Tibial nerve (tissue), 4 donors: ENCODE measurements around the gene DDX10. TPM values are rescaled to one million over a fixed set of nuclear protein-coding genes. Genes with fewer than 3 reads are reported as not detected.
A peak's percentile ranks its signal among the peaks of the same experiment; 100 is the strongest.

Experiments
- DNase-seq, 2 donors: peaks; one replicate each; pipeline ENCODE4 v3.0.0-alpha.2; 2019; ENCODE audit warnings: low spot score in 2 of 2
- H3K27ac ChIP-seq, 4 donors: fragments of 200-600 bp; sonication (generic) in 3 of 4; one replicate each; pipeline ENCODE4 v1.5.1; 2017 to 2019; ENCODE audit warnings: mild to moderate bottlenecking in 1 of 4
- H3K27me3 ChIP-seq, 2 donors: fragments of 200-600 bp; sonication (generic) in 1 of 2; one replicate each; pipeline versions ENCODE4 v1.5.1 to v1.6.0; 2017 to 2019
- H3K36me3 ChIP-seq, 3 donors: fragments of 200-600 bp; sonication (generic); one replicate each; pipeline ENCODE4 v1.5.1; 2018 to 2019
- H3K4me1 ChIP-seq, 4 donors: fragments of 200-600 bp; sonication (generic) in 3 of 4; one replicate each; pipeline ENCODE4 v1.5.1; 2017 to 2019
- H3K4me3 ChIP-seq, 4 donors: fragments of 200-600 bp; sonication (generic) in 3 of 4; one replicate each; pipeline ENCODE4 v1.5.1; 2017 to 2019; ENCODE audit warnings: mild to moderate bottlenecking in 1 of 4, moderate library complexity in 1 of 4
- H3K9me3 ChIP-seq, 4 donors: fragments of 200-600 bp; sonication (generic) in 3 of 4; one replicate each; pipeline ENCODE4 v1.5.1; 2017 to 2019
- CTCF ChIP-seq, 5 experiments: fragments of 200-600 bp in 3 of 5; fragments of 450-650 bp in 2 of 5; sonication (generic) in 3 of 5; IDR thresholded peaks; one replicate each; pipeline ENCODE4 v1.5.1; 2016 to 2019; ENCODE audit warnings: antibody characterized with exemption in 5 of 5, mild to moderate bottlenecking in 3 of 5, moderate library complexity in 2 of 5
- EP300 ChIP-seq, 2 donors: sonication (generic); formaldehyde crosslinking; IDR thresholded peaks; one replicate each; pipeline ENCODE4 v1.6.1; 2017; ENCODE audit warnings: antibody characterized with exemption in 2 of 2, mild to moderate bottlenecking in 1 of 2
- POLR2A ChIP-seq, 2 donors: fragments of 450-650 bp; IDR thresholded peaks; one replicate each; pipeline ENCODE4 v1.6.1; 2017; ENCODE audit warnings: antibody characterized with exemption in 2 of 2, mild to moderate bottlenecking in 2 of 2, moderate library complexity in 2 of 2
- WGBS, 2 donors: methylation state at CpG; one replicate each; pipeline ENCODE4 v1.1.5; 2018; 5-methylcytosine and 5-hydroxymethylcytosine counted together
- total RNA-seq, 4 donors: library from RNA; depleted of rRNA; stranded (reverse); fragments of >200 nt; gene quantifications; one replicate each; pipeline ENCODE4 v1.1.0, GENCODE V29; 2016

Gene DDX10
- total RNA-seq, 4 donors from 2014 or later, result 23.1 to 94.7 (median 31.6) TPM

- DNase-seq, result no peak
- peaks cover 0 to 27% (median 5%) of the 10 kb centered on the region in 3 donors for H3K36me3 ChIP-seq
- TF ChIP-seq POLR2A (IDR thresholded peaks at IDR 0.05) (no peak), CTCF (IDR thresholded peaks at IDR 0.05) (no peak), EP300 (IDR thresholded peaks at IDR 0.05) (no peak)
- 74 to 78% methylated on average over 3 of the region's 3 CpGs for WGBS, 2 donors
- H3K27ac ChIP-seq, result no peak overlapping the region
- H3K4me3 ChIP-seq, result no peak overlapping the region
- peaks cover 0 to 5% (median 0%) of the 10 kb centered on the region in 4 donors for H3K9me3 ChIP-seq
- H3K27me3 ChIP-seq, result no peaks in the 10 kb centered on the region
- peaks cover 0 to 15% (median 0%) of the 10 kb centered on the region in 4 donors for H3K4me1 ChIP-seq
Measured at GRCh38 chr11:108727665-108728064, 62.8 kb downstream of the DDX10 start.

DNA sequence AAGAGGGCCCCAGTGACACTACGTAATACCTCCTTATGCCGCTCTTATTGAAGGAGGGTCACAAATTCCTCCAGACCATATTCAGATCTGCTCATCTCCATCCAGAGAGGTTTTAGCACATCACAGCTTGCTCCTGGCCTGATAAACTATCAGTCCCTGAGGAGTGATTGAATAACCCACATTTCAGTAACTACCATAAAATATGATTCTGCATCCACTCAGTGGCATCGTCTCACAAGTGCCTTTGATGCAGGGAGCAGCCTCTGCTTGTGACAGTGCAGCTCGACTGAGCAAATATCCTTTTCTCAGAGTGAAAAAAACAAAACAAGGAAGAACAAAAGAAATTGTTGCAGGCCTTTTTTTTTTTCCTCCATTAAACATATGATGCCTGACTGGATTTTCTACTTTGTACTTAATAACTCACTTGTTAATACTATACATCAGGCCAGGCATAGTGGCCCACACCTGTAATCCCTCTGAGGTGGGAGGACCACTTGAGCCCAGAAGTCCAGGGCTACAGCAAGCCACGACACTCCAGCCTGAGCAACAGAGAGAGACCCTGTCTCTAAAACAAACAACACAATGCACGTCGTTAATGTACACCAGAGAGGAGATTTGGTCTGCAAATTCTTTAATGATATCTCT lies 64.5 kb downstream of the DDX10 start:
- TF ChIP-seq CTCF (IDR thresholded peaks at IDR 0.05) (no peak), EP300 (IDR thresholded peaks at IDR 0.05) (no peak), POLR2A (IDR thresholded peaks at IDR 0.05) (no peak)
- Histone ChIP-seq H3K27ac (no peak overlapping the region), H3K4me3 (no peak overlapping the region), H3K4me1 (peaks cover 0 to 27% (median 4%) of the 10 kb centered on the region in 4 donors), H3K36me3 (peaks cover 0 to 13% (median 0%) of the 10 kb centered on the region in 3 donors), H3K9me3 (peaks cover 0 to 5% (median 0%) of the 10 kb centered on the region in 4 donors), H3K27me3 (no peaks in the 10 kb centered on the region)
- WGBS, 2 donors, result 80 to 91% methylated on average over 7 of the region's 7 CpGs
- DNase-seq, result no peak

DNA sequence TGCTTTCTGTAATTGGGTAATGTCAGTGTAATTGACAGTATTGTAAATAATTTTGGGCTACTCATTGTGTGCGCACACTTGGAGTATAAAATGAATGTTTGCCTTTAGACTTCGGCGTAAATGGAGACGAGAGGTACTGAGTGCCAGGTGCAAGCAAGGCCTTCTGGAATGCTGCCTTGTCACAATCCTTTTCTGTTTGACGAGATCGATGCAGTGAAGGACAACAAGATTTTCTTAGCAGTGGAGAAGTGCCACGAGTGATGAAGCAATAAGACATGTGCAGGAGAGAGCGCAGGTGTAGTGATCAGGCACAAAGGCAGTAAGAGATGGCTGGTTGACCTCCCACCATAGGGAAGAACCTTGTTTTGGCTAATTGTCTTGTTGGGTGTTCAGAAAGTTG lies 67.5 kb downstream of the DDX10 start:
- Histone ChIP-seq H3K4me1 (peaks cover 0 to 19% (median 4%) of the 10 kb centered on the region in 4 donors), H3K9me3 (no peaks in the 10 kb centered on the region), H3K27me3 (no peaks in the 10 kb centered on the region), H3K4me3 (no peak overlapping the region), H3K27ac (no peak overlapping the region), H3K36me3 (peaks cover 0 to 7% (median 0%) of the 10 kb centered on the region in 3 donors)
- TF ChIP-seq CTCF (IDR thresholded peaks at IDR 0.05) (no peak), POLR2A (IDR thresholded peaks at IDR 0.05) (no peak), EP300 (IDR thresholded peaks at IDR 0.05) (no peak)
- 94 to 96% methylated on average over 8 of the region's 8 CpGs for WGBS, 2 donors
- DNase-seq, result no peak

DNA sequence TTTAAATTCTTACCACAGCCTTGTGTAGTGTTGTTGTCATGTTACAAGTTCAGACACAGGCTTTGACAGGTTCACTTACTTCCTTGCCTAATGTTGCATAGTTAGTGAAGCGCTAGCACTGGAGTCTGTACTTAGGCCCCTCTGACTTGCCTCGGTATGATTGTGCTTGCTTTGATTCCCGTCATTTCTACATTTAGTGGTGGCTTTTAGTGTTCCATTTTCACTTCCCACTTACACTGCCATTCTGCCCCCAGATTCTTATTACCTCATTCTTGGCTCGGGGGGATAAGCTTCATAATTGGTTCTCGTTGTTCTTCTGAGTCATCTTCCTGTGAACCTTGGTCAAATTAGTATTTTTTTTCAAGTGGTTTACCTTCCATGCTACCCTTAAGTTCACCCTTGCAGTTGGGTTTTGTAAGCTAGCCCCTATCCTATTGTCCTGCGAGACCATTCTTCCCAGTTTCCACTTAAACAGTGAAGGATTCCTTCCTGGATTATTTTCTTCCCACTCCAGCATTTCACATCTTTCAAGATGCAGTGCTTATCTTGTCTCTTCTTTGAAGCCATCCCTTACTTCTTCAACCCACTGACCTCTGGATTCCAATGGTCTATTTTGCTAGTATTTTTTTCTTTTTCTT lies 68.7 kb downstream of the DDX10 start:
- H3K36me3 ChIP-seq, result peaks cover 0 to 7% (median 0%) of the 10 kb centered on the region in 3 donors
- WGBS, 2 donors, result 56 to 63% methylated on average over 6 of the region's 6 CpGs
- DNase-seq, result no peak
- H3K27ac ChIP-seq, result peak overlapping the region in 1 of 4 donors; percentile 41
- no peak overlapping the region for H3K4me3 ChIP-seq
- H3K27me3 ChIP-seq, result no peaks in the 10 kb centered on the region
- H3K9me3 ChIP-seq, result no peaks in the 10 kb centered on the region
- TF ChIP-seq CTCF (IDR thresholded peaks at IDR 0.05) (no peak), EP300 (IDR thresholded peaks at IDR 0.05) (peak in 1 of 2 donors; percentile 26)
- H3K4me1 ChIP-seq, result peaks cover 0 to 17% (median 4%) of the 10 kb centered on the region in 4 donors

DNA sequence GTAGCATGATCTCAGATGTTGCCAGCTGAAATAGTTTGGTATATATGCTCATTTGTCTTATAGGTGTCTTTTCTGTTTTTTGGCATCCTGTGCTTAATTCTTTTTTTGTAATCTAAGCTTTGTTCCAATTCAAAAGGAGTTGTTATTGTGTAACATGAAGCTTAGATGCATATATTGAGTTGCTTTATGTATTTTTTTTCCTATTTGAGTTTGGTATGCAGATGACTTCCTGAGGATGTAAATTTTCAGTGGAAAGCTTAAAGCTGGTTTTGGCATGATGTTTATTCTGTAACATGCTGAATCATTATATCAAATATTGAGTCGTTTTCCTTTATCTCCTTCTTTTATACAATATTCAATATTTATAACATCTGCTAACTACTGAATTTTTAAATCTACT lies 69.4 kb downstream of the DDX10 start:
- TF ChIP-seq POLR2A (IDR thresholded peaks at IDR 0.05) (no peak), CTCF (IDR thresholded peaks at IDR 0.05) (no peak), EP300 (IDR thresholded peaks at IDR 0.05) (no peak)
- H3K27me3 ChIP-seq, result no peaks in the 10 kb centered on the region
- 54 to 68% methylated on average over 1 of the region's 1 CpG for WGBS, 2 donors
- peaks cover 0 to 7% (median 0%) of the 10 kb centered on the region in 3 donors for H3K36me3 ChIP-seq
- no peaks in the 10 kb centered on the region for H3K9me3 ChIP-seq
- DNase-seq, result no peak
- peaks cover 0 to 17% (median 4%) of the 10 kb centered on the region in 4 donors for H3K4me1 ChIP-seq
- H3K27ac ChIP-seq, result no peak overlapping the region
- no peak overlapping the region for H3K4me3 ChIP-seq
